Stomach (tissue), 9 donors: ENCODE data around the gene NANP. TPM values are rescaled to one million over a fixed set of nuclear protein-coding genes. Genes with fewer than 3 reads are reported as not detected.
A peak's percentile ranks its signal among the peaks of the same experiment; 100 is the strongest.
"Not testable (repeated sequence)": the region's sequence is repeated elsewhere in the genome, so short reads cannot be mapped to it uniquely, and the experiment has no call there.

ENCODE experiments used
- DNase-seq, 2 donors: peaks; one replicate each; pipeline versions ENCODE4 v3.0.0 to v3.0.0-alpha.2; 2013 to 2019
- H3K27ac ChIP-seq, 5 donors: fragments of 200-600 bp in 4 of 5; sonication (generic) in 4 of 5; one replicate each; pipeline ENCODE4 v1.5.1; 2013 to 2019; ENCODE audit warnings: mild to moderate bottlenecking in 1 of 5, moderate library complexity in 1 of 5
- H3K27me3 ChIP-seq, 3 donors: fragments of 200-600 bp; sonication (generic); one replicate each; pipeline ENCODE4 v1.5.1; 2017 to 2019; ENCODE audit warnings: mixed run types in 1 of 3
- H3K36me3 ChIP-seq, 4 donors: fragments of 200-600 bp; sonication (generic); 1 replicate in 3 of 4; 2 replicates in 1 of 4; pipeline ENCODE4 v1.5.1; 2016 to 2019
- H3K4me1 ChIP-seq, 4 donors: fragments of 200-600 bp; sonication (generic); one replicate each; pipeline ENCODE4 v1.5.1; 2016 to 2019
- H3K4me3 ChIP-seq, 4 donors: fragments of 200-600 bp; sonication (generic) in 3 of 4; one replicate each; pipeline ENCODE4 v1.5.1; 2016 to 2019; ENCODE audit warnings: mild to moderate bottlenecking in 1 of 4
- H3K9me3 ChIP-seq, 4 donors: fragments of 200-600 bp; sonication (generic); one replicate each; pipeline ENCODE4 v1.5.1; 2016 to 2019
- CTCF ChIP-seq, 7 experiments: fragments of 450-650 bp in 4 of 7; fragments of 200-600 bp in 3 of 7; sonication (generic) in 3 of 7; IDR thresholded peaks; one replicate each; pipeline ENCODE4 v1.5.1; 2016 to 2019; ENCODE audit warnings: antibody characterized with exemption in 7 of 7, control low read depth in 2 of 7, mild to moderate bottlenecking in 1 of 7
- EP300 ChIP-seq: sonication (generic); formaldehyde crosslinking; IDR thresholded peaks from one replicate; pipeline ENCODE4 v1.6.1; 2017; ENCODE audit warnings: antibody characterized with exemption
- POLR2A ChIP-seq, 4 donors: fragments of 450-650 bp; IDR thresholded peaks; one replicate each; pipeline ENCODE4 v1.6.1; 2016; ENCODE audit warnings: antibody characterized with exemption in 4 of 4, control low read depth in 2 of 4, mild to moderate bottlenecking in 1 of 4, moderate library complexity in 1 of 4
- POLR2AphosphoS5 ChIP-seq, 3 donors: sonication (generic); formaldehyde crosslinking; IDR thresholded peaks; one replicate each; pipeline ENCODE4 v1.6.1; 2016; ENCODE audit warnings: antibody characterized with exemption in 3 of 3
- WGBS, 5 donors: extraction: QIAGEN DNeasy Blood & Tissue Kit in 3 of 5; methylation state at CpG; one replicate each; pipeline versions ENCODE4 v1.1.5 to v1.1.7; 2013 to 2018; 5-methylcytosine and 5-hydroxymethylcytosine counted together
- intact Hi-C: fragments of 100-400 bp; cut with DNase I; formaldehyde crosslinking; loops from one replicate; pipeline ENCODE4 v1.15.1; 2023; ENCODE audit warnings: low total_unique reads
- polyA plus RNA-seq, 3 donors: library from polyadenylated mRNA; stranded (reverse); fragments of 200-250 nt; gene quantifications; one replicate each; pipeline ENCODE4 v1.2.3, GENCODE V29; 2013
- total RNA-seq, 5 donors: library from RNA; depleted of rRNA; stranded (reverse); fragments of >200 nt; gene quantifications; one replicate each; pipeline versions ENCODE4 v1.1.0 to v1.2.3, GENCODE V29; 2014 to 2016
- donor health status: healthy with polysubstance abuse.
- donor health status: Bipolar disorder and iron deficiency.
- donor health status: healthy.

Gene NANP
- total and polyA plus RNA-seq, 8 donors: under 0.01 to 5.7 (median 1.8) TPM

DNA sequence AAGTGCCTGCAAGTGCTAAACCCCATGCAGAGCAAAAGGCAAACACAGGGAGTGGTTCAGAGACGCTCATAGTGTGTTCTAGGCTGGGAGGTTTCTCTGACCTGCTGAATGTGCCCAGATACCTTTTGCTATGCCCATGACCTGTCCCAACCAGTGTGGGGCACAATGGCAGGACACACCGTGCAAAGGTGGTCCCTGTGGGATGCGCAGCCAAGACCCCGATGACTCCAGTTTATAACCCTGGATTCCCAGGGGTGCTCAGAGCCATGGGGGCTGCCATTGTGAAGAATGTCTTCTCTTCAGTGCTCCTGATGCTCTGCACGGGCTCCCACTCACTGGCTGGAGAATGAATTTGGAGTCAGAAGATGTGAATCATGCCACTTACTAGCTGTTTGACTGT, 36.3 kb downstream of the NANP start:
- WGBS, 5 donors: 68 to 77% (median 75%) methylated on average over 4 to 5 of the region's 5 CpGs
- no peak overlapping the region for H3K27ac ChIP-seq
- intact Hi-C loops: no loop called here
- H3K36me3 ChIP-seq: no peaks in the 10 kb centered on the region
- H3K4me3 ChIP-seq: no peak overlapping the region
- no peak for TF ChIP-seq POLR2AphosphoS5 (IDR thresholded peaks at IDR 0.05)
- no peaks in the 10 kb centered on the region for H3K9me3 ChIP-seq
- peaks cover 0 to 31% (median 15%) of the 10 kb centered on the region in 4 donors for H3K4me1 ChIP-seq
- no peak for DNase-seq
- H3K27me3 ChIP-seq: peaks cover 0 to 21% (median 5%) of the 10 kb centered on the region in 3 donors

GRCh38 chr20:25586877-25587276, 36.9 kb downstream of the NANP start:
- intact Hi-C loops: no loop called here
- Histone ChIP-seq H3K27me3 (peaks cover 0 to 21% (median 5%) of the 10 kb centered on the region in 3 donors), H3K4me1 (peaks cover 0 to 36% (median 15%) of the 10 kb centered on the region in 4 donors), H3K9me3 (no peaks in the 10 kb centered on the region), H3K27ac (no peak overlapping the region), H3K4me3 (no peak overlapping the region), H3K36me3 (no peaks in the 10 kb centered on the region)
- WGBS, 5 donors: 74 to 82% (median 78%) methylated on average over 11 of the region's 11 CpGs
- no peak for TF ChIP-seq POLR2AphosphoS5 (IDR thresholded peaks at IDR 0.05)
- TF ChIP-seq EP300: no peak
- no peak for TF ChIP-seq CTCF (IDR thresholded peaks at IDR 0.05)
- TF ChIP-seq POLR2A (IDR thresholded peaks at IDR 0.05): no peak
- DNase-seq: no peak

GRCh38 chr20:25584905-25585704, 38.7 kb downstream of the NANP start, which contains the start of gene NINL:
Gene NINL, minus strand, starts transcription at chr20:25585531. Its CDS starts 58,944 bp downstream, at chr20:25526587.
- no peaks in the 10 kb centered on the region for H3K9me3 ChIP-seq
- 0 to 4% (median 1%) methylated on average over 48 to 108 of the region's 108 CpGs for WGBS, 5 donors
- H3K4me3 ChIP-seq: peak within 1 kb of the TSS; percentile 61 to 79 (median 74)
- H3K36me3 ChIP-seq: no peaks in the 10 kb centered on the region
- peak; percentile 63 to 93 for DNase-seq
- TF ChIP-seq POLR2AphosphoS5 (IDR thresholded peaks at IDR 0.05) (peak; percentile 35 to 65 (median 64)), CTCF (IDR thresholded peaks at IDR 0.05) (no peak)
- peaks cover 0 to 21% (median 5%) of the 10 kb centered on the region in 3 donors for H3K27me3 ChIP-seq
- intact Hi-C loops: no loop called here
- peak within 1 kb of the TSS; percentile 65 to 86 (median 66) for H3K27ac ChIP-seq
- peaks cover 0 to 42% (median 21%) of the 10 kb centered on the region in 4 donors for H3K4me1 ChIP-seq

DNA sequence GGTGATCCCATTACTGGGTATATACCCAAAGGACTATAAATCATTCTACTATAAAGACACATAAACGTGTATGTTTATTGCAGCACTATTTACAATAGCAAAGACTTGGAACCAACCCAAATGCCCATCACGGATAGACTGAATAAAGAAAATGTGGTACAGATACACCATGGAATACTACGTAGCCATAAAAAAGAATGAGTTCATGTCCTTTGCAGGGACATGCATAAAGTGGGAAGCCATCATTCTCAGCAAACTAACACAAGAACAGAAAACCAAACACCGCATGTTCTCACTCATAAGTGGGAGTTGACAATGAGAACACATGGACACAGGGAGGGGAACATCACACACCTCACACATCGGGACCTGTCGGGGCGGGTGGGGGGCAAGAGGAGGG, 40.2 kb downstream of the NANP start:
- Histone ChIP-seq H3K4me1 (peaks cover 0 to 48% (median 21%) of the 10 kb centered on the region in 4 donors), H3K27me3 (peaks cover 0 to 21% (median 5%) of the 10 kb centered on the region in 3 donors)
- intact Hi-C loops, DNase-seq, H3K9me3 ChIP-seq, H3K36me3 ChIP-seq, H3K4me3 ChIP-seq, H3K27ac ChIP-seq: not testable (repeated sequence)
- 79 to 89% (median 86%) methylated on average over 7 of the region's 7 CpGs for WGBS, 5 donors

DNA sequence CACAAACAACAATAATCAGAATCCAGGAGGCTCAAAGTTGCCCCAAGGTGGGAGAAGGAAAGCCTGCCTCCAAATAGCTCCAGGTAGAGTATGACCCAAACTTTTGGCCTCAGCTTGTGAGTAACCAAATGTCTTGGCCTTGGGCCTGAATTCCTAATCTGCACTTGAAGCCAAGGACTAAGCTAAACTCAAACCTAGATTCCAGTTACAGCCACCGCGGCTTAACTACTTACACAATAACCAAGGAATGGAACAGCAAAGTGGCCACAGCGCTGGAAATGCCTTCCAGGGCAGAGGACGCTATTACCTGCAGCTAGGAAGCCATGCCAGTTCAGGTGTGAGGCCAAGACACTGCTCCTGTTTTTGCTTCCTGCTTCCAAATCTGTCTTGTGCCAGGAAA, 43.1 kb downstream of the NANP start:
- Histone ChIP-seq H3K9me3 (no peaks in the 10 kb centered on the region), H3K4me3 (no peak overlapping the region), H3K4me1 (peaks cover 0 to 47% (median 21%) of the 10 kb centered on the region in 4 donors), H3K36me3 (peaks cover 0 to 5% (median 0%) of the 10 kb centered on the region in 4 donors), H3K27me3 (peaks cover 0 to 13% (median 5%) of the 10 kb centered on the region in 3 donors), H3K27ac (peak overlapping the region in 1 of 5 donors; percentile 26)
- TF ChIP-seq POLR2A (IDR thresholded peaks at IDR 0.05): no peak
- no peak for TF ChIP-seq CTCF (IDR thresholded peaks at IDR 0.05)
- no peak for TF ChIP-seq POLR2AphosphoS5 (IDR thresholded peaks at IDR 0.05)
- TF ChIP-seq EP300: no peak
- intact Hi-C loops: no loop called here
- DNase-seq: peak in 1 of 2 donors; percentile 47
- WGBS, 5 donors: 22 to 55% (median 40%) methylated on average over 4 of the region's 4 CpGs
